SK-N-SH (cell line): ENCODE results near the gene PRR20G. TPM values are rescaled to one million over a fixed set of nuclear protein-coding genes. Genes with fewer than 3 reads are reported as not detected.

ENCODE experiments used
- CTCF ChIA-PET: fragments of 300-600, 350-600 bp; formaldehyde crosslinking; extraction: SDS; loops from one replicate; lab custom pipeline; 2021; lab: Yijun Ruan, JAX
- POLR2A ChIA-PET: fragments of 350-600 bp; sonication (Branson Sonifier 250); formaldehyde crosslinking; extraction: SDS; loops from one replicate; lab custom pipeline; 2020; ENCODE audit warnings: antibody characterized with exemption, inconsistent platforms; lab: Yijun Ruan, JAX
- DNase-seq: peaks from one replicate; pipeline ENCODE4 v3.0.0; 2012
- H2AFZ ChIP-seq: fragments of 200-600 bp; sonication (generic); 2 replicates; pipeline ENCODE4 v1.8.1; 2016; ENCODE audit warnings: antibody characterized with exemption, mild to moderate bottlenecking, low read depth
- H3F3A ChIP-seq: fragments of 200-600 bp; sonication (generic); replicated peaks from 2 replicates; pipeline ENCODE3; 2016; ENCODE audit warnings: antibody characterized with exemption, mild to moderate bottlenecking; ENCODE audit not compliant: insufficient read depth
- H3K27ac ChIP-seq, 2 experiments: fragments of 200-500 bp in 1 of 2; fragments of 200-600 bp in 1 of 2; sonication (Bioruptor generic) in 1 of 2; sonication (generic), shearing (Covaris generic) in 1 of 2; 2 replicates each; pipeline versions ENCODE4 v1.5.1 to v1.6.1; 2014 to 2016; ENCODE audit warnings: low read depth in 2 of 2, inconsistent platforms in 1 of 2, low read length in 1 of 2, mild to moderate bottlenecking in 1 of 2, mixed read lengths in 1 of 2
- H3K27me3 ChIP-seq: fragments of 200-600 bp; sonication (generic), shearing (Covaris generic); 2 replicates; pipeline ENCODE4 v1.6.1; 2016; ENCODE audit warnings: mixed run types; ENCODE audit not compliant: insufficient read depth
- H3K36me3 ChIP-seq, 2 experiments: fragments of 200-500 bp in 1 of 2; fragments of 200-600 bp in 1 of 2; sonication (Bioruptor generic) in 1 of 2; sonication (generic) in 1 of 2; replicated peaks in 1 of 2; 2 replicates each; pipeline versions ENCODE3 to v1.5.1; 2014 to 2016; ENCODE audit warnings: low read length in 1 of 2, mild to moderate bottlenecking in 1 of 2; ENCODE audit not compliant: insufficient read depth in 2 of 2, control insufficient read depth in 1 of 2
- H3K4me1 ChIP-seq, 2 experiments: fragments of 200-500 bp in 1 of 2; fragments of 200-600 bp in 1 of 2; sonication (Bioruptor generic) in 1 of 2; sonication (generic), shearing (Covaris generic) in 1 of 2; 2 replicates each; pipeline versions ENCODE4 v1.5.1 to v1.6.1; 2014 to 2016; ENCODE audit warnings: low read depth in 1 of 2, low read length in 1 of 2, mixed run types in 1 of 2; ENCODE audit not compliant: insufficient read depth in 2 of 2, control insufficient read depth in 1 of 2
- H3K4me2 ChIP-seq: fragments of 200-600 bp; sonication (generic), shearing (Covaris generic); 2 replicates; pipeline ENCODE4 v1.6.1; 2017; ENCODE audit warnings: mixed run types
- H3K4me3 ChIP-seq, 2 experiments: fragments of 200-500 bp in 1 of 2; fragments of 200-600 bp in 1 of 2; sonication (Bioruptor generic) in 1 of 2; sonication (generic), shearing (Covaris generic) in 1 of 2; 2 replicates each; pipeline versions ENCODE4 v1.5.1 to v1.8.1; 2014 to 2016; ENCODE audit warnings: low read depth in 2 of 2, inconsistent platforms in 1 of 2, low read length in 1 of 2, mild to moderate bottlenecking in 1 of 2, mixed read lengths in 1 of 2, moderate library complexity in 1 of 2
- H3K79me2 ChIP-seq: fragments of 200-600 bp; sonication (generic); 2 replicates; pipeline ENCODE4 v1.8.1; 2017; ENCODE audit warnings: mild to moderate bottlenecking; ENCODE audit not compliant: insufficient read depth
- H3K9ac ChIP-seq: fragments of 200-600 bp; sonication (generic); 2 replicates; pipeline ENCODE4 v1.6.1; 2017; ENCODE audit warnings: mixed run types
- H3K9me2 ChIP-seq: fragments of 200-600 bp; sonication (generic); 2 replicates; pipeline ENCODE4 v1.6.1; 2017; ENCODE audit warnings: mixed run types
- H3K9me3 ChIP-seq: fragments of 200-600 bp; sonication (generic); 2 replicates; pipeline ENCODE4 v1.6.1; 2017; ENCODE audit warnings: mixed run types, mild to moderate bottlenecking, moderate library complexity
- H4K20me1 ChIP-seq: fragments of 200-600 bp; sonication (generic); 2 replicates; pipeline ENCODE4 v1.6.1; 2017; ENCODE audit warnings: mild to moderate bottlenecking, mixed run types; ENCODE audit not compliant: insufficient read depth
- CHD2 ChIP-seq: fragments of 150-350 bp; IDR thresholded peaks from 2 replicates; pipeline ENCODE4 v1.6.1; 2018; ENCODE audit warnings: low read length; ENCODE audit not compliant: partially characterized antibody
- CTCF ChIP-seq: fragments of 200-600 bp; sonication (generic); IDR thresholded peaks from 2 replicates; pipeline ENCODE4 v1.6.1; 2017; ENCODE audit warnings: antibody characterized with exemption, mild to moderate bottlenecking, moderate library complexity
- ELF1 ChIP-seq: IDR thresholded peaks from 2 replicates; pipeline ENCODE4 v1.4.0; 2012
- EP300 ChIP-seq, 2 experiments: IDR thresholded peaks; 2 replicates each; pipeline versions ENCODE4 v1.4.0 to v1.6.1; 2012; ENCODE audit warnings: borderline replicate concordance in 1 of 2, low read depth in 1 of 2, low read length in 1 of 2
- EZH2phosphoT487 ChIP-seq: fragments of 200-600 bp; sonication (generic); IDR thresholded peaks from 2 replicates; pipeline ENCODE4 v1.6.1; 2017; ENCODE audit warnings: low read depth, mixed run types, mild to moderate bottlenecking, antibody characterized with exemption, moderate library complexity, borderline replicate concordance
- FOSL2 ChIP-seq: IDR thresholded peaks from 2 replicates; pipeline ENCODE4 v1.4.0; 2012; ENCODE audit warnings: low read depth, mild to moderate bottlenecking, moderate library complexity, borderline replicate concordance
- FOXJ3 ChIP-seq: sonication (generic); formaldehyde crosslinking; IDR thresholded peaks from 2 replicates; pipeline ENCODE4 v1.5.1; 2020; ENCODE audit warnings: mild to moderate bottlenecking, missing genetic modification reagents
- GABPA ChIP-seq: IDR thresholded peaks from 2 replicates; pipeline ENCODE4 v1.4.0; 2012; ENCODE audit warnings: low read depth, mild to moderate bottlenecking
- GATA2 ChIP-seq: sonication (generic); formaldehyde crosslinking; IDR thresholded peaks from 2 replicates; pipeline ENCODE4 v1.5.0; 2020; ENCODE audit warnings: mild to moderate bottlenecking, missing genetic modification reagents
- JUND ChIP-seq: IDR thresholded peaks from 2 replicates; pipeline ENCODE4 v1.4.0; 2012
- MEF2A ChIP-seq: IDR thresholded peaks from 2 replicates; pipeline ENCODE4 v1.4.0; 2012; ENCODE audit warnings: low read depth, borderline replicate concordance
- NFIC ChIP-seq: IDR thresholded peaks from 2 replicates; pipeline ENCODE4 v1.4.0; 2012; ENCODE audit warnings: borderline replicate concordance
- NRF1 ChIP-seq: IDR thresholded peaks from 2 replicates; pipeline ENCODE4 v1.6.1; 2012; ENCODE audit warnings: low read depth, mild to moderate bottlenecking, low read length
- PBX3 ChIP-seq: IDR thresholded peaks from 2 replicates; pipeline ENCODE4; 2012
- RAD21 ChIP-seq: IDR thresholded peaks from 2 replicates; pipeline ENCODE4 v1.6.1; 2012; ENCODE audit warnings: mild to moderate bottlenecking, low read length
- RCOR1 ChIP-seq: fragments of 150-350 bp; IDR thresholded peaks from 2 replicates; pipeline ENCODE4 v1.6.1; 2017; ENCODE audit warnings: antibody characterized with exemption, low read length
- RFX5 ChIP-seq: IDR thresholded peaks from 2 replicates; pipeline ENCODE4 v1.6.1; 2012; ENCODE audit warnings: mild to moderate bottlenecking, improper control_type of control experiment, low read length
- RXRA ChIP-seq: IDR thresholded peaks from 2 replicates; pipeline ENCODE4 v1.4.0; 2012; ENCODE audit warnings: low read depth, mild to moderate bottlenecking, borderline replicate concordance
- TAF1 ChIP-seq: IDR thresholded peaks from 2 replicates; pipeline ENCODE4 v1.6.1; 2012; ENCODE audit warnings: low read depth, mild to moderate bottlenecking, low read length, moderate library complexity, borderline replicate concordance
- TCF12 ChIP-seq: IDR thresholded peaks from 2 replicates; pipeline ENCODE4 v1.4.0; 2012
- USF2 ChIP-seq: fragments of 150-350 bp; IDR thresholded peaks from 2 replicates; pipeline ENCODE4 v1.6.1; 2017; ENCODE audit warnings: antibody characterized with exemption, low read length, low read depth, borderline replicate concordance
- YY1 ChIP-seq: IDR thresholded peaks from 2 replicates; pipeline ENCODE4 v1.4.0; 2012; ENCODE audit warnings: low read depth, mild to moderate bottlenecking
- WGBS: methylation state at CpG from one replicate; pipeline ENCODE4 v1.1.6; 2017; ENCODE audit warnings: low lambda C conversion rate; 5-methylcytosine and 5-hydroxymethylcytosine counted together
- polyA plus RNA-seq, 3 experiments: library from polyadenylated mRNA; depleted of rRNA; stranded (reverse); fragments of >200 nt; gene quantifications; 2 replicates each; pipeline ENCODE4 v1.2.3, GENCODE V29; 2012

Gene PRR20G
- polyA plus RNA-seq, 1 of the 3 experiments (the other 2 are of a cell fraction): not detected

GRCh38 chr3:127273206-127273605, 14.6 kb downstream of the PRR20G start:
- no peaks in the 10 kb centered on the region for H3K36me3 ChIP-seq
- H3K27me3 ChIP-seq: no peaks in the 10 kb centered on the region
- H3K4me3 ChIP-seq: no peak overlapping the region
- H4K20me1 ChIP-seq: no peaks in the 10 kb centered on the region
- TF ChIP-seq TCF12 (no peak), CTCF (no peak), ELF1 (no peak), NFIC (no peak), EZH2phosphoT487 (no peak), RFX5 (no peak), RCOR1 (no peak), FOXJ3 (no peak), YY1 (no peak), TAF1 (no peak), MEF2A (no peak), GATA2 (CRISPR knock-in tag) (no peak)
- TF ChIP-seq, all 33 proteins: peak for 0
- DNase-seq: no peak
- peaks cover 4 to 12% of the 10 kb centered on the region in 2 experiments; a peak in 3 of 4 replicates for H3K4me1 ChIP-seq
- no peak overlapping the region for H2AFZ ChIP-seq
- H3F3A ChIP-seq: peaks cover 21% of the 10 kb centered on the region
- no peaks in the 10 kb centered on the region for H3K9me3 ChIP-seq
- H3K9ac ChIP-seq: no peak overlapping the region
- WGBS: 22% methylated on average over 2 of the region's 2 CpGs
- no peaks in the 10 kb centered on the region for H3K79me2 ChIP-seq
- H3K4me2 ChIP-seq: no peak overlapping the region
- ChIA-PET CTCF (no interaction called here), POLR2A (no interaction called here)
- H3K9me2 ChIP-seq: no peaks in the 10 kb centered on the region
- no peak overlapping the region for H3K27ac ChIP-seq

GRCh38 chr3:127266186-127266585, 21.7 kb downstream of the PRR20G start:
- no peaks in the 10 kb centered on the region for H3K9me2 ChIP-seq
- H3K9ac ChIP-seq: no peak overlapping the region
- H3F3A ChIP-seq: no peaks in the 10 kb centered on the region
- 57% methylated on average over 8 of the region's 10 CpGs for WGBS
- no peaks in the 10 kb centered on the region for H3K9me3 ChIP-seq
- DNase-seq: no peak
- no peak overlapping the region for H3K4me2 ChIP-seq
- H2AFZ ChIP-seq: no peak overlapping the region
- POLR2A ChIA-PET: no interaction called here
- H3K79me2 ChIP-seq: no peaks in the 10 kb centered on the region
- H3K27me3 ChIP-seq: no peaks in the 10 kb centered on the region
- peaks cover 4 to 14% of the 10 kb centered on the region in 2 experiments; a peak in 1 of 4 replicates for H3K4me1 ChIP-seq
- H3K27ac ChIP-seq: no peak overlapping the region
- no peaks in the 10 kb centered on the region for H4K20me1 ChIP-seq
- CTCF ChIA-PET: no interaction called here
- no peak overlapping the region for H3K4me3 ChIP-seq
- TF ChIP-seq CHD2 (no peak), TCF12 (no peak), RXRA (no peak), PBX3 (no peak), GATA2 (CRISPR knock-in tag) (no peak), GABPA (no peak), RFX5 (no peak), TAF1 (no peak), RCOR1 (no peak), EP300 (IDR thresholded peaks at IDR 0.05; ENCODE audit: borderline replicate concordance in 1 of 2, low read depth in 1 of 2, low read length in 1 of 2) (no peak), USF2 (no peak), RAD21 (no peak), JUND (no peak), MEF2A (no peak), EZH2phosphoT487 (no peak), FOSL2 (no peak), NRF1 (no peak)
- H3K36me3 ChIP-seq: no peaks in the 10 kb centered on the region
